Measurements from ENCODE around the gene PRKCZ. TPM values are rescaled to one million over a fixed set of nuclear protein-coding genes. Genes with fewer than 3 reads are reported as not detected.

Gene PRKCZ
- total RNA-seq, 1 experiment from 2014 or later, result 56.8 TPM

GRCh38 chr1:2226525-2227345, 176.5 kb downstream of the PRKCZ start:
- Histone ChIP-seq H3K36me3 (ENCODE audit: low read depth, low read length) (no peaks in the 10 kb centered on the region), H3K4me1 (ENCODE audit: insufficient read depth, low read length) (peaks cover 12% of the 10 kb centered on the region), H4K20me1 (ENCODE audit: low read length) (peaks cover 29% of the 10 kb centered on the region), H2AFZ (ENCODE audit: low read length) (peak overlapping the region; percentile 92), H3K27ac (ENCODE audit: low read length) (peak overlapping the region; percentile 60), H3K4me2 (ENCODE audit: low read length) (peak overlapping the region; percentile 97), H3K4me3 (ENCODE audit: low read length) (peak overlapping the region; percentile 79), H3K27me3 (ENCODE audit: low read length) (no peaks in the 10 kb centered on the region), H3K9me3 (ENCODE audit: low read length) (no peaks in the 10 kb centered on the region), H3K9ac (ENCODE audit: low read length) (peak overlapping the region; percentile 93), H3K9me2 (replicated peaks; ENCODE audit: low read length) (no peaks in the 10 kb centered on the region), H3F3A (ENCODE audit: low read length, unreplicated experiment) (no peaks in the 10 kb centered on the region), H3K79me2 (ENCODE audit: low read length) (peaks cover 37% of the 10 kb centered on the region)
- POLR2A ChIA-PET (ENCODE audit: unreplicated experiment), result no interaction called here
- CTCF ChIA-PET, result no interaction called here
- intact Hi-C loops (cut with micrococcal nuclease), result loop anchor here (1.0 kb wide), 1 partner anchor 14 kb away; no protein-coding TSS in a partner anchor
- TF ChIP-seq EZH2 (IDR thresholded peaks at IDR 0.05; ENCODE audit: low read length, unreplicated experiment) (no peak), EZH2phosphoT487 (IDR thresholded peaks at IDR 0.05; ENCODE audit: borderline replicate concordance, low read length) (no peak), CTCF (conservative IDR thresholded peaks at IDR 0.05; ENCODE audit: low read depth, low read length) (no peak)
- TSS peak; percentile 64 for BruUV-seq (replicated peaks)
- DNase-seq, result no peak
- ATAC-seq, result peak; percentile 3; the same call in 1 of the 2 replicates

GRCh38 chr1:2227346-2228156, 177.3 kb downstream of the PRKCZ start:
- Histone ChIP-seq H3K27ac (ENCODE audit: low read length) (peak overlapping the region; percentile 60), H3K9me3 (ENCODE audit: low read length) (no peaks in the 10 kb centered on the region), H3K9me2 (replicated peaks; ENCODE audit: low read length) (no peaks in the 10 kb centered on the region), H3F3A (ENCODE audit: low read length, unreplicated experiment) (no peaks in the 10 kb centered on the region), H3K4me3 (ENCODE audit: low read length) (peak overlapping the region; percentile 79), H3K36me3 (ENCODE audit: low read depth, low read length) (no peaks in the 10 kb centered on the region), H3K79me2 (ENCODE audit: low read length) (peaks cover 45% of the 10 kb centered on the region), H4K20me1 (ENCODE audit: low read length) (peaks cover 38% of the 10 kb centered on the region), H3K27me3 (ENCODE audit: low read length) (no peaks in the 10 kb centered on the region), H3K4me2 (ENCODE audit: low read length) (peak overlapping the region; percentile 97), H2AFZ (ENCODE audit: low read length) (peak overlapping the region; percentile 92), H3K9ac (ENCODE audit: low read length) (peak overlapping the region; percentile 93), H3K4me1 (ENCODE audit: insufficient read depth, low read length) (peaks cover 20% of the 10 kb centered on the region)
- intact Hi-C loops (cut with micrococcal nuclease), result loop anchor here (1.0 kb wide), 1 partner anchor 15 kb away; no protein-coding TSS in a partner anchor
- TF ChIP-seq CTCF (conservative IDR thresholded peaks at IDR 0.05; ENCODE audit: low read depth, low read length) (no peak), EZH2phosphoT487 (IDR thresholded peaks at IDR 0.05; ENCODE audit: borderline replicate concordance, low read length) (no peak), EZH2 (IDR thresholded peaks at IDR 0.05; ENCODE audit: low read length, unreplicated experiment) (no peak)
- peak; percentile 99 for DNase-seq
- POLR2A ChIA-PET (ENCODE audit: unreplicated experiment), result interaction anchor here (0.5 to 1.0 kb wide), 7 partner anchors 27 to 358 kb away, joined by 3 to 34 read pairs (median 7); partner anchors contain the start of genes FAAP20, MORN1 and RER1
- CTCF ChIA-PET, result interaction anchor here (1.0 kb wide), 1 partner anchor 33 kb away, joined by 4 read pairs; the partner anchor contains the start of gene FAAP20
- ATAC-seq, result peak; percentile 85
- no TSS peak for BruUV-seq (replicated peaks)

Measured in PC-3 (cell line).